ENCODE results near the gene ECHS1. TPM values are rescaled to one million over a fixed set of nuclear protein-coding genes. Genes with fewer than 3 reads are reported as not detected.

Gene ECHS1
- total RNA-seq, 1 donor from 2014 or later: 77.4 TPM

DNA sequence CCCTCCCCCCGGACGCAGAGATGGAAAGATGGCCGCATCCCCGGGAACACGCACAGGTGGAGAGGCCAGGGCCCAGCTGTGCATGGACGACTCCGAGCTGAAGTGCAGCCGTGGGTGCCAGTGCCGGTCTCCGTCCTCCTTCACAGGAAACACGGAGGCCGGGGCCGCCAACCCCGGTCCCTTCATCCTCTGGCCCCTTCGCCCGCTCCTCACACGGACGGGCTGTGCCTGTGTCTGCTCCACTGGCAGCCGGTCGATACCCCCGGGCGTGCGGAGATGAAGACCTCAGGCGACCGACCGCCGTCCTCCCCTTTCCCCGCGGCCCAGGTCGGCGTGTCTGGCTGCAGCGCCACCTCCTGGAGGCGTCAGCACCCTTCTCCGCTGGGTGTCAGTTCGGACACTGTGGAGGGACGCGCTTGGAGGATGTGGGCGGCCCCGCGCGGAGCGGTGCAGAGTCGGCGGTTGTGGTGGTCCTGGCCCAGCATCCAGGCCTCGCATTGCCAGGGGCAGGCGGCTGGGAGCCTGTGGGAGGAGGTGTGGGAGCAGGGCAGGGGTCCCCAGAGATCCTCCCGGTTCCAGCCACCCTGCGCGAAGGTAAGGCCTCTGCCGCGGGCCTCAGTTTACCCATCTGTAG, 54.5 kb downstream of the ECHS1 start:
- H3K27me3 ChIP-seq: peaks cover 15% of the 10 kb centered on the region
- Mint-ChIP-seq H3K36me3 (peaks cover 2% of the 10 kb centered on the region), H3K4me1 (peaks cover 9% of the 10 kb centered on the region), H3K9me3 (peaks cover 4% of the 10 kb centered on the region), H3K4me3 (peak overlapping the region; percentile 43), H3K27me3 (ENCODE audit: insufficient read depth, low read depth) (peaks cover 10% of the 10 kb centered on the region), H3K27ac (no peak overlapping the region)
- peak overlapping the region; percentile 83 for H3K4me2 ChIP-seq
- H3K9me3 ChIP-seq (ENCODE audit: low read depth): no peaks in the 10 kb centered on the region
- H3K79me2 ChIP-seq (ENCODE audit: low read depth): no peaks in the 10 kb centered on the region
- H3K27ac ChIP-seq: no peak overlapping the region
- H3K36me3 ChIP-seq: no peaks in the 10 kb centered on the region
- H3K4me3 ChIP-seq: peak overlapping the region; percentile 57
- peak overlapping the region; percentile 97 for H2AFZ ChIP-seq (replicated peaks)
- peaks cover 14% of the 10 kb centered on the region for H3F3A ChIP-seq (ENCODE audit: low read depth)
- no peak overlapping the region for H3K9ac ChIP-seq
- no peaks in the 10 kb centered on the region for H4K20me1 ChIP-seq (ENCODE audit: low read depth)
- H3K4me1 ChIP-seq: no peaks in the 10 kb centered on the region
- DNase-seq (ENCODE audit: low spot score): peak; percentile 88
- TF ChIP-seq EZH2 (IDR thresholded peaks at IDR 0.05): no peak
- TF ChIP-seq, protein P1, sequence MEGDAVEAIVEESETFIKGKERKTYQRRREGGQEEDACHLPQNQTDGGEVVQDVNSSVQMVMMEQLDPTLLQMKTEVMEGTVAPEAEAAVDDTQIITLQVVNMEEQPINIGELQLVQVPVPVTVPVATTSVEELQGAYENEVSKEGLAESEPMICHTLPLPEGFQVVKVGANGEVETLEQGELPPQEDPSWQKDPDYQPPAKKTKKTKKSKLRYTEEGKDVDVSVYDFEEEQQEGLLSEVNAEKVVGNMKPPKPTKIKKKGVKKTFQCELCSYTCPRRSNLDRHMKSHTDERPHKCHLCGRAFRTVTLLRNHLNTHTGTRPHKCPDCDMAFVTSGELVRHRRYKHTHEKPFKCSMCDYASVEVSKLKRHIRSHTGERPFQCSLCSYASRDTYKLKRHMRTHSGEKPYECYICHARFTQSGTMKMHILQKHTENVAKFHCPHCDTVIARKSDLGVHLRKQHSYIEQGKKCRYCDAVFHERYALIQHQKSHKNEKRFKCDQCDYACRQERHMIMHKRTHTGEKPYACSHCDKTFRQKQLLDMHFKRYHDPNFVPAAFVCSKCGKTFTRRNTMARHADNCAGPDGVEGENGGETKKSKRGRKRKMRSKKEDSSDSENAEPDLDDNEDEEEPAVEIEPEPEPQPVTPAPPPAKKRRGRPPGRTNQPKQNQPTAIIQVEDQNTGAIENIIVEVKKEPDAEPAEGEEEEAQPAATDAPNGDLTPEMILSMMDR (IDR thresholded peaks at IDR 0.05): peak; percentile 86

DNA sequence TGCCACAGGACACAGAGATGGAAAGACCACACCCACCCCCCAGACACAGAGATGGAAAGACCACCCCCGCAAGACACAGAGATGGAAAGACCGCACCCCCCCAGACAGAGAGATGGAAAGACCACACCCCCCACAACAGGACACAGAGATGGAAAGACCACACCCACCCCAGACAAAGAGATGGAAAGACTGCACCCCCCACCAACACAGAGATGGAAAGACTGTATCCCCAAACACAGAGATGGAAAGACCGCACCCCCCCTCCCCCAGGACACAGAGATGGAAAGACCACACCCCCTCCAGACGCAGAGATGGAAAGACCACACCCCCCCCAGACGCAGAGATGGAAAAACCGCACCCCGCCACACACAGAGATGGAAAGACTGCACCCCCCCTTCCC, 56.4 kb downstream of the ECHS1 start:
- peaks cover 2% of the 10 kb centered on the region for H3K36me3 Mint-ChIP-seq
- Histone ChIP-seq H3K9me3 (ENCODE audit: low read depth) (no peaks in the 10 kb centered on the region), H3K4me1 (no peaks in the 10 kb centered on the region), H3K36me3 (no peaks in the 10 kb centered on the region), H3K27ac (no peak overlapping the region), H3K9ac (no peak overlapping the region), H3F3A (ENCODE audit: low read depth) (peaks cover 8% of the 10 kb centered on the region), H2AFZ (replicated peaks) (no peak overlapping the region), H3K79me2 (ENCODE audit: low read depth) (no peaks in the 10 kb centered on the region), H4K20me1 (ENCODE audit: low read depth) (peaks cover 3% of the 10 kb centered on the region), H3K27me3 (peaks cover 15% of the 10 kb centered on the region), H3K4me3 (no peak overlapping the region), H3K4me2 (no peak overlapping the region)
- peaks cover 10% of the 10 kb centered on the region for H3K27me3 Mint-ChIP-seq (ENCODE audit: insufficient read depth, low read depth)
- peaks cover 4% of the 10 kb centered on the region for H3K9me3 Mint-ChIP-seq
- H3K4me3 Mint-ChIP-seq: no peak overlapping the region
- H3K27ac Mint-ChIP-seq: no peak overlapping the region
- TF ChIP-seq, protein P1 (IDR thresholded peaks at IDR 0.05): no peak
- no peak for TF ChIP-seq EZH2 (IDR thresholded peaks at IDR 0.05)
- TF ChIP-seq EZH2phosphoT487 (IDR thresholded peaks at IDR 0.05): no peak
- peaks cover 9% of the 10 kb centered on the region for H3K4me1 Mint-ChIP-seq
- no peak for DNase-seq (ENCODE audit: low spot score)

DNA sequence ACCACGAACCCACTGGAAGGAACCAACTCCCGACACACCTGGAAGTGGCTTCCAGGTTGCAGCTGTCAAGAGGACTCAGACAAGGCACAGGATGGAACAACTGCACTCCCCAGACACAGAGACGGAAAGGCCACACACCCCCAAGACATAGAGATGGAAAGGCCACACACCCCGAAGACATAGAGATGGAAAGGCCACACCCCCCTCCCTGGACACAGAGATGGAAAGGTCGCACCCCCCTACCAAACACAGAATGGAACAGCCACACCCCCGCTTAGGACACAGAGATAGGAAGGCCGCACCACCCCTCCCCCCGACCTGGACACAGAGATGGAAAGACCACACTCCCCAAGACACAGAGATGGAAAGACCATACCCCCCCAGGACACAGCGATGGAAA, 56.9 kb downstream of the ECHS1 start:
- no peak overlapping the region for H3K9ac ChIP-seq
- Mint-ChIP-seq H3K27me3 (ENCODE audit: insufficient read depth, low read depth) (peaks cover 10% of the 10 kb centered on the region), H3K27ac (no peak overlapping the region), H3K4me1 (peaks cover 9% of the 10 kb centered on the region), H3K36me3 (peaks cover 5% of the 10 kb centered on the region), H3K9me3 (peaks cover 4% of the 10 kb centered on the region), H3K4me3 (no peak overlapping the region)
- peaks cover 8% of the 10 kb centered on the region for H3F3A ChIP-seq (ENCODE audit: low read depth)
- TF ChIP-seq EZH2 (IDR thresholded peaks at IDR 0.05) (no peak), EZH2phosphoT487 (IDR thresholded peaks at IDR 0.05) (no peak)
- TF ChIP-seq, protein P1 (IDR thresholded peaks at IDR 0.05): no peak
- H3K79me2 ChIP-seq (ENCODE audit: low read depth): no peaks in the 10 kb centered on the region
- no peak overlapping the region for H3K4me2 ChIP-seq
- no peak for DNase-seq (ENCODE audit: low spot score)
- H3K4me1 ChIP-seq: no peaks in the 10 kb centered on the region
- peaks cover 15% of the 10 kb centered on the region for H3K27me3 ChIP-seq
- no peaks in the 10 kb centered on the region for H3K36me3 ChIP-seq
- peaks cover 3% of the 10 kb centered on the region for H4K20me1 ChIP-seq (ENCODE audit: low read depth)
- no peak overlapping the region for H3K4me3 ChIP-seq
- H3K9me3 ChIP-seq (ENCODE audit: low read depth): no peaks in the 10 kb centered on the region
- no peak overlapping the region for H3K27ac ChIP-seq
- H2AFZ ChIP-seq (replicated peaks): no peak overlapping the region
